WTC11 (cell line): ENCODE measurements around the gene KCND3.

Source experiments
- ATF6 ChIP-seq: sonication (generic); formaldehyde crosslinking; IDR thresholded peaks from 2 replicates; pipeline ENCODE4 v1.8.1; 2023; ENCODE audit warnings: mild to moderate bottlenecking, missing genetic modification reagents
- CREB1 ChIP-seq: sonication (generic); formaldehyde crosslinking; IDR thresholded peaks from 2 replicates; pipeline ENCODE4 v1.8.0; 2023; ENCODE audit warnings: mild to moderate bottlenecking, missing genetic modification reagents
- CTCF ChIP-seq: fragments of 200-600 bp; IDR thresholded peaks from 2 replicates; pipeline ENCODE4 v1.8.0; 2022; ENCODE audit warnings: antibody characterized with exemption
- E2F1 ChIP-seq: sonication (generic); formaldehyde crosslinking; IDR thresholded peaks from 2 replicates; pipeline ENCODE4 v1.8.0; 2022; ENCODE audit warnings: mild to moderate bottlenecking, missing genetic modification reagents
- FOXJ3 ChIP-seq: sonication (generic); formaldehyde crosslinking; IDR thresholded peaks from 2 replicates; pipeline ENCODE4 v1.9.0; 2021; ENCODE audit warnings: missing genetic modification reagents, mild to moderate bottlenecking, borderline replicate concordance
- IRF2 ChIP-seq: sonication (generic); formaldehyde crosslinking; IDR thresholded peaks from 2 replicates; pipeline ENCODE4 v1.8.0; 2022; ENCODE audit warnings: low read depth, missing genetic modification reagents, borderline replicate concordance
- JUN ChIP-seq: sonication (generic); formaldehyde crosslinking; IDR thresholded peaks from 2 replicates; pipeline ENCODE4 v1.8.0; 2023; ENCODE audit warnings: mild to moderate bottlenecking, missing genetic modification reagents
- KAT7 ChIP-seq: sonication (generic); formaldehyde crosslinking; IDR thresholded peaks from 2 replicates; pipeline ENCODE4 v1.8.1; 2023; ENCODE audit warnings: missing genetic modification reagents, mild to moderate bottlenecking, borderline replicate concordance
- NR3C1 ChIP-seq: sonication (generic); formaldehyde crosslinking; conservative IDR thresholded peaks from 2 replicates; pipeline ENCODE4 v1.8.1; 2023; ENCODE audit warnings: low read depth, mild to moderate bottlenecking, missing genetic modification reagents
- PRDM15 ChIP-seq: sonication (generic); formaldehyde crosslinking; IDR thresholded peaks from 2 replicates; pipeline ENCODE4 v1.8.0; 2022; ENCODE audit warnings: missing genetic modification reagents
- PREB ChIP-seq: sonication (generic); formaldehyde crosslinking; IDR thresholded peaks from 2 replicates; pipeline ENCODE4 v1.8.1; 2022; ENCODE audit warnings: mild to moderate bottlenecking, missing genetic modification reagents, moderate library complexity, borderline replicate concordance
- SP1 ChIP-seq: sonication (generic); formaldehyde crosslinking; conservative IDR thresholded peaks from 2 replicates; pipeline ENCODE4 v1.8.1; 2022; ENCODE audit warnings: missing genetic modification reagents
- TEAD4 ChIP-seq: sonication (generic); formaldehyde crosslinking; IDR thresholded peaks from 2 replicates; pipeline ENCODE4 v1.8.0; 2022; ENCODE audit warnings: mild to moderate bottlenecking, missing genetic modification reagents
- ZNF281 ChIP-seq: sonication (generic); formaldehyde crosslinking; IDR thresholded peaks from 2 replicates; pipeline ENCODE4 v1.8.0; 2023; ENCODE audit warnings: mild to moderate bottlenecking, missing genetic modification reagents

- no peak for TF ChIP-seq IRF2 (CRISPR knock-in tag)
- no peak for TF ChIP-seq NR3C1 (CRISPR knock-in tag)
- no peak for TF ChIP-seq KAT7 (CRISPR knock-in tag)
- no peak for TF ChIP-seq TEAD4 (CRISPR knock-in tag)
- no peak for TF ChIP-seq PREB (CRISPR knock-in tag)
- 0 out of 2 replicates have a peak, but pooled peaks have one; percentile 31 for TF ChIP-seq JUN (CRISPR knock-in tag)
- no peak for TF ChIP-seq SP1 (CRISPR knock-in tag)
- no peak for TF ChIP-seq ZNF281
- TF ChIP-seq E2F1 (CRISPR knock-in tag) = no peak
- TF ChIP-seq CTCF = no peak
- TF ChIP-seq ATF6 (CRISPR knock-in tag) = no peak
- no peak for TF ChIP-seq FOXJ3
- TF ChIP-seq PRDM15 = no peak
- no peak for TF ChIP-seq CREB1 (CRISPR knock-in tag)
Measured at GRCh38 chr1:111990026-111990877, 784 bp upstream of the KCND3 start.
